A673 (cell line): ENCODE data around the gene HOXB1. TPM values are rescaled to one million over a fixed set of nuclear protein-coding genes. Genes with fewer than 3 reads are reported as not detected.

Source experiments
- BruUV-seq: library from RNA; stranded (reverse); fragments of 400-500 nt; replicated peaks from 2 replicates; lab custom pipeline; 2021; lab: Mats Ljungman, UMichigan
- CTCF ChIA-PET: fragments of 300-600 bp; sonication (Branson Sonifier 250); formaldehyde crosslinking; loops from one replicate; lab custom pipeline; 2022; ENCODE audit warnings: antibody characterized with exemption; lab: Charles Lee
- POLR2A ChIA-PET: fragments of 300-600 bp; sonication (Branson Sonifier 250); formaldehyde crosslinking; loops from one replicate; lab custom pipeline; 2022; ENCODE audit warnings: antibody characterized with exemption; ENCODE audit not compliant: low non-redundant PET; lab: Charles Lee
- DNase-seq: peaks from one replicate; pipeline ENCODE4 v3.0.0-alpha.2; 2015; ENCODE audit warnings: low spot score
- H3K27ac ChIP-seq: fragments of 200-600 bp; sonication (generic); 2 replicates; pipeline ENCODE4 v1.5.1; 2016; ENCODE audit warnings: mixed run types, low read depth, mild to moderate bottlenecking, mixed read lengths, antibody characterized with exemption, low read length; ENCODE audit not compliant: poor library complexity, severe bottlenecking
- H3K27me3 ChIP-seq: fragments of 200-600 bp; sonication (generic); replicated peaks from 2 replicates; pipeline ENCODE4 v1.6.1; 2017; ENCODE audit warnings: mixed run types, low read depth, mild to moderate bottlenecking, mixed read lengths, antibody characterized with exemption, low read length; ENCODE audit not compliant: insufficient read depth, poor library complexity
- H3K36me3 ChIP-seq: fragments of 200-600 bp; sonication (generic); 2 replicates; pipeline ENCODE4 v1.6.1; 2016; ENCODE audit warnings: mixed run types, mild to moderate bottlenecking, mixed read lengths, antibody characterized with exemption, low read length; ENCODE audit not compliant: insufficient read depth, poor library complexity, severe bottlenecking
- H3K4me1 ChIP-seq: fragments of 200-600 bp; sonication (generic); 2 replicates; pipeline ENCODE4 v1.6.1; 2017; ENCODE audit warnings: mixed run types, mild to moderate bottlenecking, mixed read lengths, antibody characterized with exemption, low read length; ENCODE audit not compliant: insufficient read depth, poor library complexity, severe bottlenecking
- H3K4me3 ChIP-seq: fragments of 200-600 bp; sonication (generic); 2 replicates; pipeline ENCODE4 v1.5.1; 2016; ENCODE audit warnings: low read depth, mixed run types, mild to moderate bottlenecking, mixed read lengths, low read length; ENCODE audit not compliant: poor library complexity, severe bottlenecking
- H3K9me3 ChIP-seq: fragments of 200-600 bp; sonication (generic); 2 replicates; pipeline ENCODE4 v1.6.1; 2016; ENCODE audit warnings: mixed run types, low read depth, mild to moderate bottlenecking, mixed read lengths, antibody characterized with exemption, low read length; ENCODE audit not compliant: poor library complexity, severe bottlenecking
- CTCF ChIP-seq: fragments of 300-800, 200-600 bp; sonication (generic); conservative IDR thresholded peaks from 2 replicates; pipeline ENCODE4 v1.5.1; 2017; ENCODE audit warnings: low read depth, mild to moderate bottlenecking, antibody characterized with exemption, low read length, moderate library complexity, mixed read lengths
- EZH2 ChIP-seq: fragments of 200-600 bp; sonication (generic); IDR thresholded peaks from 2 replicates; pipeline ENCODE4 v1.6.1; 2017; ENCODE audit warnings: borderline replicate concordance, low read depth, mild to moderate bottlenecking, mixed read lengths, antibody characterized with exemption, low read length; ENCODE audit not compliant: poor library complexity, severe bottlenecking
- intact Hi-C: fragments of 100-400 bp; cut with micrococcal nuclease; formaldehyde crosslinking; loops from one replicate; pipeline ENCODE4 v1.10.0; 2022; ENCODE audit not compliant: unreplicated experiment
- total RNA-seq: library from RNA; stranded (reverse); gene quantifications from 2 replicates; pipeline ENCODE4 v1.2.3, GENCODE V29; 2021

HOXB1 gene
- total RNA-seq, 1 experiment from 2014 or later = not detected

GRCh38 chr17:48566717-48567116, 35.9 kb upstream of the HOXB1 start:
- BruUV-seq = no TSS peak
- no peak overlapping the region for H3K27ac ChIP-seq
- H3K4me3 ChIP-seq = no peak overlapping the region
- no peak for TF ChIP-seq CTCF
- CTCF ChIA-PET = no interaction called here
- peaks cover 78% of the 10 kb centered on the region for H3K4me1 ChIP-seq
- H3K9me3 ChIP-seq = no peaks in the 10 kb centered on the region
- no peak for DNase-seq
- POLR2A ChIA-PET = no interaction called here
- H3K36me3 ChIP-seq = no peaks in the 10 kb centered on the region
- intact Hi-C loops = no loop called here
- H3K27me3 ChIP-seq = no peaks in the 10 kb centered on the region

DNA sequence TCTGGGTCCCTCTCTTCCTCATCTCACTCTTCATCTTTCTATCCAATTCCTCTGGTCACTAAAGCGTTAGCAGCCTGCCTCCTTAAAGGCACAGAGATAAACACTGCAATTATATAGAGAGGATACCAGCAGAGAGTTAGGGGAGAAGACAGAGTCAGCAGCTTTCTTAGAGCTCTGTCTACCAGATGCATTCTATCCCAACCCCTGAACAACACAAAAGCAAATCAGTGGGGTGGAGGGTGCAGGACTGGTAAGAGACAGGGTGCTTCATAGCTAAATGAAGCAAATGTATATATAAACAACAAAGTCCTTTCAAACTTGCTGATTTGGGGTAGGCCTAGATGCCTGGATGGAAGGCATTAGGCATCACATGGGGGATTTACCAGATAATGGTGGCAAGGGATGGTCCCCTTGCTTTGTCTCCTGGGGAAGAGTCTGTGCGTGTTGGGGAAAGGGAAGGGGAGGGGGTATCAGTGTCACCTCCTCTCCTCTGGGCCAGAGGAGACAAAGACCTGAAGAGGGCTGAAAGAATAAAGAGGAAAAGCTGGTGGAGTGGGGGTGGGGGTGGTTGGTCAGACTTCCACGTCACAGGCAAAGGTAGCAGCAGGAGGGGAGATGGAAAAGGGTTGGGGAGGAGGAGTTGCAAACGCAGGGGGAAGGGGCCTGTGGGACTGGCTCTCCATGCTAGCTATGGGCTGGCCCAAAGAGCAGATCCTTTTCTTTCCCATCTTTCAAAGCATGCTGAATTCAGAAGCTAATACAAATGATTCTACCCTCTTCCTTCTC, 35.3 kb upstream of the HOXB1 start:
- Histone ChIP-seq H3K4me3 (no peak overlapping the region), H3K4me1 (peaks cover 83% of the 10 kb centered on the region), H3K9me3 (no peaks in the 10 kb centered on the region), H3K27ac (peak overlapping the region; percentile 87), H3K36me3 (no peaks in the 10 kb centered on the region), H3K27me3 (no peaks in the 10 kb centered on the region)
- POLR2A ChIA-PET = no interaction called here
- intact Hi-C loops = no loop called here
- DNase-seq = no peak
- no peak for TF ChIP-seq CTCF
- TF ChIP-seq EZH2 = no peak
- CTCF ChIA-PET = no interaction called here
- no TSS peak for BruUV-seq

GRCh38 chr17:48565022-48565554, 34.3 kb upstream of the HOXB1 start:
- BruUV-seq = TSS peak; percentile 86
- Histone ChIP-seq H3K4me1 (peaks cover 85% of the 10 kb centered on the region), H3K27ac (peak overlapping the region; percentile 87), H3K36me3 (no peaks in the 10 kb centered on the region), H3K27me3 (no peaks in the 10 kb centered on the region), H3K9me3 (no peaks in the 10 kb centered on the region), H3K4me3 (peak overlapping the region; percentile 54)
- ChIA-PET POLR2A (interaction anchor here (0.6 kb wide), 2 partner anchors 163 to 798 kb away, joined by 3 to 8 read pairs; no protein-coding TSS in a partner anchor), CTCF (interaction anchor here (0.6 to 1.5 kb wide), 2 partner anchors 73 to 232 kb away, joined by 4 to 5 read pairs; no protein-coding TSS in a partner anchor)
- TF ChIP-seq CTCF (no peak), EZH2 (no peak)
- DNase-seq = no peak
- intact Hi-C loops = no loop called here
